ENCODE data around the gene CLASP1.

The CLASP1 gene

DNA sequence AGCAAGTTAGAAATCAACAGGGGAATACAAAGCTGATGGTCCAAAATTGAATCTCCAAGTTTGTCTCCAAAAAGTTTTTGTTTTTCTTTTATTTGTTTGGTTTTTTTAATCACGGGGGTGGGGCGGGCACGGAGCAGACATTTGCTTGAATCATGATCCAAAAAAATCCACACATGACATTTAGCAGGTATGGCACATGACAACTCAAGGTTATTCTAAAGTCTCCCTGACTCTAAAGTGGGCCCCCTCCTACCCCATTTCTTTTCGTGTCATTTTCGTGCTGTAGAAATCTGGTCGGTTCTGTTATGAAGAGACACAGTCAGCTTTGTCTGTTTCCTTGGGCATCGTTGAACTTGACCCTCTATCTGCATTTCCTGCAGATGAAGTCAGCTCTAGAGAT is 104.0 kb downstream of the CLASP1 start:
- DNase-seq (ENCODE audit: low read depth in 1 of 2, low spot score in 1 of 2): no peak

GRCh38 chr2:121541495-121541894 is 107.8 kb downstream of the CLASP1 start:
- no peak for DNase-seq (ENCODE audit: low read depth in 1 of 2, low spot score in 1 of 2)

- no peak for DNase-seq (ENCODE audit: low read depth in 1 of 2, low spot score in 1 of 2)
These were observed 109.4 kb downstream of the CLASP1 start for GRCh38 chr2:121539750-121540469.

DNA sequence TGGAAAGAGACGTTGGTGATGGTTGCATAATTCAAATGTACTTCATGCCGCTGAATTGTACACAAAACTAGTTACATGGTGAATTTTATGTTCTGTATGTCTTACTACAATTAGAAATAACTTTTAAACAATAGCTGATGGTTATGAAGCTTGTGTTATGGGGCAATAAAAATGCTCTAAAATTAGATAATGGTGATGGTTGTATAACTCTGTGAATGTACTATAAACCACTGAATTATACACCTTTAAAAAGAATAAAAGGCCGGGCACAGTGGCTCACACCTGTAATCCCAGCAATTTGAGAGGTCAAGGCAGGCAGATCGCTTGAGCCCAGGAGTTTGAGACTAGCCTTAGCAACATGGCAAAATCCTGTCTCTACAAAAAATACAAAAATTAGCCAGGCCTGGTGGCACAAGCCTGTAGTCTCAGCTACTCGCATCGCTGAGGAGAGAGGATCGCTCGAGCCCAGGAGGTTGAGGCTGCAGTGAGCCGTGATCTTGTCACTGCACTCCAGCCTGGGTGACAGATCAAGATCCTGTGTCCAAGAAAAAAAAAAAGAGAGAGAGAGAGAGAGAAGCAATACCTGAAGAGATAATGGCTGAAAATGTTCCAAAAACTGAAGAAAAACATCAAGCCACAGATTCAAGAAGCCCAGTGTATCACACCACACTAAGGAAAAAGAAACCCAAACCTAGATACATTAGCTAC is 112.3 kb downstream of the CLASP1 start:
- DNase-seq (ENCODE audit: low read depth in 1 of 2, low spot score in 1 of 2): no peak

DNA sequence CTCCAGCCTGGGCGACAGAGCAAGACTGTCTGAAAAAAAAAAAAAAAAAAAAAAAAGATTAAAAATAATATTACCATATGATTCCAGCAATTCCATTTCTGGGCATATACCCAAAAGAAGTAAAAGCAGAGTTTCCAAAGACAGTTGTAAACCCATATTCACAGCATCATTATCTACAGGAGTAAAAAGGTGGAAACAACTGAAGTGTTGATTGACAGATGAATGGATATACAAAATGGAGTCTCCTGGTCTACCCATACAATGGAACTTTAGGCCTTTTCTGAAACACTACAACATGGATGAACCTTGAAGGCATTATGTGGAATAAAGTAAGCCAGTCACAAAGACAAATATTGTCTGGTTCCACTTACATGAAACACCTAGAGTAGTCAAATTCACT is 112.9 kb downstream of the CLASP1 start:
- DNase-seq (ENCODE audit: low read depth in 1 of 2, low spot score in 1 of 2): no peak

DNA sequence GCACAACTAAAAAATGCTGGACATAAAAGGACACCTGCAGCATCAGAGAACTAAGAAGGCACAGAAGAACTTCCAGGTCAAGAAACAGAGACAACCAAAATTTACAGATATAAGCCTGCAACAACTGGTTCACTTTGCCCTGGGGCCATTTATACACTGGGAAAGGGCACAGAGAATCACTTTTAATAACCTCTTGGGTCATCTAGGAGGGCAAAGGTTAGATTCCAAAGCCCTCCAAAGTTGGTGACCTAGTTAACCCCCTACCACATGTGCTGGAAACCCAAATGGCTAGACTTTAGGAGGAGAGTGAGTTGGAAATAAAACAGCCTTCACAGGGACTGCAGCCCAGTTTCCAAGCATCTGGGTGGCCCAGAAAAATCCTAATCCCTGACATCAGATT is 115.3 kb downstream of the CLASP1 start:
- no peak for DNase-seq (ENCODE audit: low read depth in 1 of 2, low spot score in 1 of 2)

- DNase-seq (ENCODE audit: low read depth in 1 of 2, low spot score in 1 of 2): no peak
These were observed 116.4 kb downstream of the CLASP1 start for GRCh38 chr2:121532894-121533293.

DNA sequence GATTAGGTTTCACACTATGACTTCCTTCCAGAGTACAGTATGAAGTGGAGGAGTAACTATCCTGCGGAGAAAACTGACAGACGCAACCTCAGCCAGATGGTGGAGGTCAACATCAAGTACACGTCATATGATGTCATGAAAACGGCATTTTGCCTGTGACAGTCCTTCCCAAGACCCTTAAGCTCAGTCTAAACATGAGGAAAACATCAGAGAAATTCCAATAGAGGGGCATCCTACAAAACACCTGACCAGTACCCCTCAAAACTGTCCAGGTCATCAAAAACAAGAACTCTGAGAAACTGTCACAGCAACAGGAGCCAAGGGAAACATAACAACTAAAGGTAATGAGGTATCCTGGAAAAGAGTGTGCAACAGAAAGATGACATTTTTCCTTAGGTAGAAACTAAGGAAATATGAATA is 116.9 kb downstream of the CLASP1 start:
- DNase-seq (ENCODE audit: low read depth in 1 of 2, low spot score in 1 of 2): no peak

GRCh38 chr2:121530212-121530705 is 119.0 kb downstream of the CLASP1 start:
- DNase-seq (ENCODE audit: low read depth in 1 of 2, low spot score in 1 of 2): peak; percentile 69 to 75

DNA sequence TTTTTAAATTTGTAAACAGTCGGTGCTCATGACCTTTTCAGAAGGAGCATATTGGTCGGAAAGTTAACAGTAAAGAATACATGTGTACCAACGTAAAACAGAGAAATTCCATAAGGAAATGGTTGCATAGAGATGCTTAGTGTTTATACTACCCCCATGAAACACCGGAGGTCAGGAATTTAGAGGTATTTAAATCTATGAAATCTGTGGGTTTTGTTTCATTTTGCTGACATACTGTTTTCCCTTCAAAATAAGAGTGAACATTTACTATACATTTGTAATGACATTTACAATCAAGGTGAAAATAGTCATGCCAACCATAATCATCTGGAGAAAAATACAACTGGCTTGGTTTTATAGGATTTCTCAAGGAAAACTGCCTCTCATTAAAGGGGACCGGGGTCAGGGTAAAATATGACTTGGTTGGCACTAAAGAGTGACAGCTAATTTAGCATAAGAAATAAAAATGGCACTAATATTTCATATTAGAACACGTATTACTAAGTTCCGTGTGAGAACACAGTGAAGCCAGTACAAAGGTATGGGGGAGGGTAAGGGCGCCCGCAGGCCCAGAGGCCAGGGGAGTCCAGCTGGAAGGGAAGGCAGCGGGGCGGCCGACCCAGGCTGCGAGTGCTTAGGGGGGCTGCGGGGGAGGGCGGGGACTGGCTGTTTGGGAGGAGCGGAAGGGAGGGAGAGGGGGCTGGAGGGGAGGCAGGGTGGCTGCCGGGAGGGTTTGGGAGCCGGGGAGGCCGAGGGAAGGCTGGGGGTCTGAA is 119.6 kb downstream of the CLASP1 start:
- no peak for DNase-seq (ENCODE audit: low read depth in 1 of 2, low spot score in 1 of 2)

DNA sequence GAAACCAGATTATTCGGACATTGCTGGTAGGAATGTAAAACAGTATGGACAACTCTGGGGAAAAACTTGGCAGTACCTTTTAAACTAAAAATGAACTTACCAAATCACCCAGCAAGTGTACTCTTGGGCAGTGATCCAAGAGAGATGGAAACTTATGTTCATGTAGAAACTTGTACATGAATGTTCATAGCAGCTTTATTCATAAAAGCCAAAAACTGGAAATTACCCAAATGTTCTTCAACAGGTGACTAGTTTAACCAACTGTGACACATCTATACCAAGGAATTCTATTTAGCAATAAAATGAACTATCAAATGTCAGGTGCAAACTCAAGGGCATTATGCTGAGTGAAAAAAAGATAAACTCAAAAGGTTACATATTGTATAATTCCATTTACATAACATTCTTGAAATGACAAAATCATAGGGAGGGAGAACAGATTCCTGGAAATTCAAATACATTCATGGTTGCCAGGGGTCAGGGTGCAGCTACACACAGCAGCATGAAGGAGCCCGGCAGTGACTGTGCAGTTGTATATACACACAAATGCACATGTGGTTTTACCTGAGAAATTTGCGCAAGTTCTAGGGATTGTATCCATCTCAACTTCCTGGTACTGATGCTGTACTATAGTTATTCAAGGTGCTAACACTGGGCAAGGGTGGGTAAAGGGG is 122.1 kb downstream of the CLASP1 start:
- DNase-seq (ENCODE audit: low read depth in 1 of 2, low spot score in 1 of 2): peak in 1 of 2 donors; percentile 10

GRCh38 chr2:121524685-121525425 is 124.4 kb downstream of the CLASP1 start:
- no peak for DNase-seq (ENCODE audit: low read depth in 1 of 2, low spot score in 1 of 2)

DNA sequence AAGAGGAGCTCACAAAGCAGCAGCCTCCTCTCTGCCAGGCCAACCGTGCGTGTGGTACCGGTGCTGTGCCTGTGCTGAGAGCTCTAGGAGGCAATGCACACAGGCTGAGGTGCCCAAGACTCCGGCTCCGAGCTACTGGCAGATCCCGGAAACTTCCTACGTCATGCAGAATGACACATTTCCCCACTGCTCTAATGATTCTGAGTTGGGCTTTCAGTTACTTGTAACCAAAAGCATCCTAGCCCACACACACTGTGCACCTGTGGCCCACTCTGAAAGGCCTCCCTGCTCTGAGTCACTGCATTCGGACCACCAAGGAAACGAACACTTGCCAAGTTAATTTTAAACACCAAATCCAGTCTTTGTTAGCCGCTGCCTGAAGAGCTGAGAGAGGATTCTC is 127.9 kb downstream of the CLASP1 start:
- DNase-seq (ENCODE audit: low read depth in 1 of 2, low spot score in 1 of 2): no peak

DNA sequence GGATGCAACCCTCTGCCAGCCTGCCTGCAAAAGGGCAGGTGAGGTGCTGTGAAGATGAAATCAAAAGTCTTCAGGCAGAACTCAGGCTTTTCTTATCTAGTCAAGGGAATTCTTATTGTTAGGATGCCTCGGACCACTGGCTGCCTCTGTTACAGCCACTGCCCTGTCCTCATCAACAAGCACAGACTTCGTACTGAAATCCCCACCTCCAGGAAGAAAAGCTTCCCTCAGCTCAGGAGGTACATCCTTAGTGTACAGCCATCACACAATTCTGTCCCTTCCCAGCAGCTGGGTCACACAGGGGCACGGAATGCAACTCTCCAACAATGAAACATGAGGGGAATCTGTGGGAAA is 128.6 kb downstream of the CLASP1 start:
- no peak for DNase-seq (ENCODE audit: low read depth in 1 of 2, low spot score in 1 of 2)

- DNase-seq (ENCODE audit: low read depth in 1 of 2, low spot score in 1 of 2): no peak
These were observed 129.3 kb downstream of the CLASP1 start for GRCh38 chr2:121519732-121520640.

GRCh38 chr2:121519153-121519552 is 130.1 kb downstream of the CLASP1 start:
- DNase-seq (ENCODE audit: low read depth in 1 of 2, low spot score in 1 of 2): no peak

DNA sequence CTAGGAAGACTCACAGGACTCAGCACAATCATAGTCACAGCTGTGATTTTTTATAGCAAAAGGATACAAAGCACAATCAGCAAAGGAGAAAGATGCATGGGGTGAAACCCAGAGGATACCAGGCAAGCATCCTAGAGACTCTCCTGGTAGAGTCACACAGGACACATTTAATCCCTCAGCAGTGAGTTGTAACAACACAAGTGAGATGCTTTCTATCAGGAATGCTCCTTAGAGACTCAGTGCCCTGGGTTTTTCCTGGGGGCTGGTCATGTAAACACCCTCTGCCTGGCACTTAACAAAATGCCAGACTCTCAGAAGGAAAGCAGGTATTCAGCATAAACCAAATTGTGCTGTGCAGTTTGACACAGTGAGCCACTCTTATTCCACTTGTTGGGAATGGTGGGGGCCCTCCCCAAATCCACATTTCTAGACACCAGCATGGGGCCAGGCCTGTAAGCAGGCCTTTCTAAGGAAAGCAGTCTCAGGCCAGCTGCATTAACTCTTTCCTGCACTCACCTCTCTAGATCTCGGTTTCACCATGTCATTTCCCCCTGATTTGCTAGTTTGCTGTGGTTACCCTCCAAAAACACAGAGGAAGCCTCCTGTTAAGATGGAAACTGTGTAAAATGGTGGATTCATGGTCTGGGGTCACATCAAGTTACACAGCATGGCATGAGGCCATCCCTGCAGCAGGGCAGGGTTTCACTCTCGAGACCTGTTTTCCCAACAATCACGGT is 135.5 kb downstream of the CLASP1 start:
- no peak for DNase-seq (ENCODE audit: low read depth in 1 of 2, low spot score in 1 of 2)

DNA sequence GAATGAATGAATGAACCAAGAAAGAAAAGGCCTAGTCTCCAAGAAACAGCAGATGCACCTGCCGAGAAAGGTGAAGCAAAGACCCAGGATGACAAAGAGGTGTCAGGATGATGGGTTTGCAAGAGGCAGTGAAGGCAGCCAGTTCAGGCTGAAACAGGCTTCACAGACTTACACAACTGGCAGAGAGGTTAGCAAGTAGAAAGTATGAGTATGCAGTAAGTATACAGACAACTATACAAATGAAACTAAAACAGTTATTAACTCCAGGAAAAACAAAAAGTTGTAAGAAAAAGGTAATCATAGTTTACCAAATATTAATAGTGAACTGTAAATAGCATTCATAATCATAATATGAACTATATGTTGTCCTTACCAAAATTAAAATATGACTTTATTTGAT is 138.4 kb downstream of the CLASP1 start:
- DNase-seq (ENCODE audit: low read depth in 1 of 2, low spot score in 1 of 2): no peak

DNA sequence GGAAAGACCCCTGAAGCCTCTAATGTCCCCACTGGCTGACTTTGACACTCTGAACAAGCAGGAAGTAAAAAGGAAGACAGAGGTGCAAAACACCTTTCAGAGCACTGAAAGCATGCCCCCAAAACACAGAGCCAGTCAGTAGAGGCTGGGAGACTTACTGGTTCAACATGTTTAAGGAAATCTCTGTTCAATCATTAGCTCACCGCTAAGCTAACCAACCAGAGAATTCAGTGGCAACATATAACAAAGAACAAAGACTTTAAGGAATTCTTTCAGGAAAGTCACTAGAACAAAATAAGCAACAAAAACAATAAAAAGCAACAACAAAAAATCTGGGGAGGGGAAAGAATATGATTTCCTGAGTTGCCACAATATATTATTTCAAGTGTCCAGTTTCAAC is 142.6 kb downstream of the CLASP1 start:
- DNase-seq (ENCODE audit: low read depth in 1 of 2, low spot score in 1 of 2): no peak
